Chondrocyte (in vitro differentiated cells): ENCODE data around the gene ZGLP1. TPM values are rescaled to one million over a fixed set of nuclear protein-coding genes. Genes with fewer than 3 reads are reported as not detected.
A peak's percentile ranks its signal among the peaks of the same experiment; 100 is the strongest.

Source experiments
- DNase-seq: peaks from one replicate; pipeline ENCODE4 v3.0.0; 2021; ENCODE audit warnings: mixed read lengths, low spot score
- H3K27ac Mint-ChIP-seq: one replicate; pipeline ENCODE4 v1.8.0; 2021; ENCODE audit warnings: mild to moderate bottlenecking, moderate library complexity, mixed read lengths; ENCODE audit not compliant: unreplicated experiment
- H3K27me3 Mint-ChIP-seq: 2 replicates; pipeline ENCODE4 v1.8.0; 2021; ENCODE audit warnings: low read depth, mixed read lengths
- H3K36me3 Mint-ChIP-seq: 2 replicates; pipeline ENCODE4 v1.8.0; 2021; ENCODE audit warnings: low read depth, mixed read lengths
- H3K4me1 Mint-ChIP-seq: 2 replicates; pipeline ENCODE4 v1.8.0; 2021; ENCODE audit warnings: low read depth, mild to moderate bottlenecking, mixed read lengths
- H3K4me3 Mint-ChIP-seq: one replicate; pipeline ENCODE4 v1.8.0; 2021; ENCODE audit warnings: mild to moderate bottlenecking, moderate library complexity, mixed read lengths; ENCODE audit not compliant: unreplicated experiment
- H3K9me3 Mint-ChIP-seq: 2 replicates; pipeline ENCODE4 v1.8.0; 2021; ENCODE audit warnings: low read depth, mixed read lengths
- CTCF ChIP-seq: fragments of 200-600 bp; sonication (generic); IDR thresholded peaks from 2 replicates; pipeline ENCODE4 v1.5.0; 2021; ENCODE audit warnings: antibody characterized with exemption, mild to moderate bottlenecking, moderate library complexity
- long read RNA-seq: library from polyadenylated mRNA; stranded (forward); transcript quantifications from one replicate; pipeline ENCODE4 v2.0.0, GENCODE V29; 2021
- total RNA-seq: library from RNA; stranded (reverse); gene quantifications from 3 replicates; pipeline ENCODE4 v1.2.1, GENCODE V29; 2021

ZGLP1 gene
- total RNA-seq = 3.4 to 6.2 TPM (median 4.3 TPM) in 3 replicates
- long read RNA-seq = 0 reads

- TF ChIP-seq CTCF = no peak
- H3K4me1 Mint-ChIP-seq = peaks cover 6% of the 10 kb centered on the region
- H3K27me3 Mint-ChIP-seq = no peaks in the 10 kb centered on the region
- peaks cover 4% of the 10 kb centered on the region for H3K36me3 Mint-ChIP-seq
- no peaks in the 10 kb centered on the region for H3K9me3 Mint-ChIP-seq
- peak within 1 kb of the TSS; percentile 32 for H3K27ac Mint-ChIP-seq
- no peak within 1 kb of the TSS for H3K4me3 Mint-ChIP-seq
- no peak for DNase-seq
Observed at GRCh38 chr19:10309423-10309822, at the start of gene ZGLP1. ZGLP1 (minus strand) TSS chr19:10309815.

GRCh38 chr19:10356431-10356830 lies 46.8 kb upstream of the ZGLP1 start:
- no peaks in the 10 kb centered on the region for H3K9me3 Mint-ChIP-seq
- H3K27me3 Mint-ChIP-seq = no peaks in the 10 kb centered on the region
- TF ChIP-seq CTCF = no peak
- H3K4me1 Mint-ChIP-seq = no peaks in the 10 kb centered on the region
- H3K27ac Mint-ChIP-seq = no peak overlapping the region
- peaks cover 26% of the 10 kb centered on the region for H3K36me3 Mint-ChIP-seq
- DNase-seq = peak; percentile 91
- H3K4me3 Mint-ChIP-seq = no peak overlapping the region

GRCh38 chr19:10353793-10354391 lies 44.3 kb upstream of the ZGLP1 start:
- no peak for TF ChIP-seq CTCF
- Mint-ChIP-seq H3K4me1 (no peaks in the 10 kb centered on the region), H3K27ac (no peak overlapping the region), H3K9me3 (no peaks in the 10 kb centered on the region), H3K4me3 (no peak overlapping the region), H3K27me3 (no peaks in the 10 kb centered on the region), H3K36me3 (peaks cover 22% of the 10 kb centered on the region)
- no peak for DNase-seq

- TF ChIP-seq CTCF = no peak
- Mint-ChIP-seq H3K9me3 (no peaks in the 10 kb centered on the region), H3K36me3 (peaks cover 22% of the 10 kb centered on the region), H3K27ac (no peak overlapping the region), H3K4me3 (no peak overlapping the region), H3K4me1 (no peaks in the 10 kb centered on the region), H3K27me3 (no peaks in the 10 kb centered on the region)
- DNase-seq = no peak
Observed at GRCh38 chr19:10352764-10353671, 43.4 kb upstream of the ZGLP1 start.

- H3K4me1 Mint-ChIP-seq = no peaks in the 10 kb centered on the region
- no peak overlapping the region for H3K27ac Mint-ChIP-seq
- DNase-seq = no peak
- H3K9me3 Mint-ChIP-seq = no peaks in the 10 kb centered on the region
- H3K27me3 Mint-ChIP-seq = no peaks in the 10 kb centered on the region
- no peak overlapping the region for H3K4me3 Mint-ChIP-seq
- TF ChIP-seq CTCF = no peak
- peaks cover 4% of the 10 kb centered on the region for H3K36me3 Mint-ChIP-seq
Observed at GRCh38 chr19:10346509-10346908, 36.9 kb upstream of the ZGLP1 start.
